Erythroblast (primary cell): ENCODE results near the gene RIOK3.

Experiments used
- DNase-seq, 2 experiments: peaks; one replicate each; lab custom pipeline; 2025; lab: John Stamatoyannopoulos, UW
- GATA1 ChIP-seq: IDR thresholded peaks from 2 replicates; pipeline ENCODE4 v1.6.1; 2011; ENCODE audit warnings: low read depth, mild to moderate bottlenecking, control low read depth, low read length, moderate library complexity
- POLR2A ChIP-seq: IDR thresholded peaks from 2 replicates; pipeline ENCODE4 v1.6.1; 2011; ENCODE audit warnings: mild to moderate bottlenecking, low read length

The RIOK3 gene

GRCh38 chr18:23437357-23438045 lies 15.6 kb upstream of the RIOK3 start:
- TF ChIP-seq GATA1 (no peak), POLR2A (peak; percentile 49)
- peak; percentile 84 to 90 for DNase-seq

GRCh38 chr18:23438046-23438377 lies 15.1 kb upstream of the RIOK3 start:
- no peak for DNase-seq
- TF ChIP-seq GATA1 (no peak), POLR2A (no peak)

- DNase-seq, result no peak
- TF ChIP-seq POLR2A (no peak), GATA1 (no peak)
Measured at GRCh38 chr18:23438608-23439366, 14.3 kb upstream of the RIOK3 start.

GRCh38 chr18:23440131-23440530 lies 13.0 kb upstream of the RIOK3 start:
- DNase-seq, result no peak
- no peak for TF ChIP-seq POLR2A
- no peak for TF ChIP-seq GATA1

GRCh38 chr18:23442958-23443357 lies 10.1 kb upstream of the RIOK3 start:
- no peak for DNase-seq

GRCh38 chr18:23448291-23448690 lies 4.8 kb upstream of the RIOK3 start:
- no peak for DNase-seq
- no peak for TF ChIP-seq GATA1
- no peak for TF ChIP-seq POLR2A

More at GRCh38 chr18:23442958-23443357, 10.1 kb upstream of the RIOK3 start:
- no peak for TF ChIP-seq GATA1
- TF ChIP-seq POLR2A, result no peak

GRCh38 chr18:23450022-23450421 lies 3.1 kb upstream of the RIOK3 start:
- no peak for TF ChIP-seq POLR2A
- TF ChIP-seq GATA1, result no peak
- no peak for DNase-seq

GRCh38 chr18:23451011-23451410 lies 2.1 kb upstream of the RIOK3 start:
- TF ChIP-seq GATA1 (no peak), POLR2A (no peak)
- DNase-seq, result no peak

- no peak for DNase-seq
- TF ChIP-seq GATA1 (no peak), POLR2A (no peak)
Measured at GRCh38 chr18:23451491-23451890, 1.6 kb upstream of the RIOK3 start.

- DNase-seq, result no peak
- no peak for TF ChIP-seq GATA1
- TF ChIP-seq POLR2A, result no peak
Measured at GRCh38 chr18:23452347-23452727, 750 bp upstream of the RIOK3 start.

GRCh38 chr18:23453680-23454058 lies 582 bp downstream of the RIOK3 start:
- TF ChIP-seq POLR2A (no peak), GATA1 (no peak)
- peak; percentile 83 to 89 for DNase-seq

GRCh38 chr18:23456835-23457234 lies 3.7 kb downstream of the RIOK3 start:
- no peak for TF ChIP-seq GATA1
- TF ChIP-seq POLR2A, result no peak
- DNase-seq, result no peak

- no peak for DNase-seq
- TF ChIP-seq POLR2A, result no peak
- TF ChIP-seq GATA1, result no peak
Measured at GRCh38 chr18:23458830-23459529, 5.9 kb downstream of the RIOK3 start.

GRCh38 chr18:23459530-23459921 lies 6.4 kb downstream of the RIOK3 start:
- no peak for TF ChIP-seq GATA1
- no peak for TF ChIP-seq POLR2A
- DNase-seq, result no peak
